Measurements from ENCODE around the gene TEX19.

Gene TEX19

DNA sequence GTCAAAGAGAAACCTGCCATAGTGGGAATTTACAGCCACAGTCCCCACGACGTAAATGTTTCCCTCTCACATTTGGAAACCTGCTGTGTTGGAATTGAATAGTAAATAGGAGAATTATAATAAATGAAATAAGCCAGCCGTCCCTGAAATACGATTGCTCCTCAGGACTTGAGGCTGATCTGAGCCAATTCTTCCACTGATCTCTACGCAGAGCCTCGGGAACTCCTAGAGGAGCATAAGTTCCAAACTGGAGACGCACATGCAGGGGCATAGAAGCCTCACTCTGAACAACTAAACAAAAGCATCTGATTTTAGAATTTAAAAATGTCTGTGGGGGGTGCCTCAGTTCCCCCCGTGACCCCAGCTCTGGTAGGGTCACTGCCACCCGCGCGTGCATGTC lies 10.2 kb upstream of the TEX19 start:
- no peaks in the 10 kb centered on the region for H3K9me3 ChIP-seq (ENCODE audit: control insufficient read depth in 5 of 5, low read length in 5 of 5)
- no peak overlapping the region for H3K4me3 ChIP-seq (ENCODE audit: low read depth in 1 of 5, low read length in 5 of 5)
- peaks cover 0 to 12% (median 5%) of the 10 kb centered on the region in 5 donors for H3K4me1 ChIP-seq (ENCODE audit: control insufficient read depth in 5 of 5, insufficient read depth in 5 of 5, low read length in 5 of 5)
- H3K27me3 ChIP-seq (ENCODE audit: control insufficient read depth in 5 of 5, insufficient read depth in 4 of 5, low read length in 5 of 5), result peaks cover 12 to 28% (median 19%) of the 10 kb centered on the region in 5 donors
- no peak overlapping the region for H3K9ac ChIP-seq (ENCODE audit: low read length in 5 of 5)
- no peaks in the 10 kb centered on the region for H3K36me3 ChIP-seq (ENCODE audit: control insufficient read depth in 5 of 5, insufficient read depth in 5 of 5, low read length in 5 of 5)
- no peak overlapping the region for H3K27ac ChIP-seq (ENCODE audit: low read depth, low read length)

DNA sequence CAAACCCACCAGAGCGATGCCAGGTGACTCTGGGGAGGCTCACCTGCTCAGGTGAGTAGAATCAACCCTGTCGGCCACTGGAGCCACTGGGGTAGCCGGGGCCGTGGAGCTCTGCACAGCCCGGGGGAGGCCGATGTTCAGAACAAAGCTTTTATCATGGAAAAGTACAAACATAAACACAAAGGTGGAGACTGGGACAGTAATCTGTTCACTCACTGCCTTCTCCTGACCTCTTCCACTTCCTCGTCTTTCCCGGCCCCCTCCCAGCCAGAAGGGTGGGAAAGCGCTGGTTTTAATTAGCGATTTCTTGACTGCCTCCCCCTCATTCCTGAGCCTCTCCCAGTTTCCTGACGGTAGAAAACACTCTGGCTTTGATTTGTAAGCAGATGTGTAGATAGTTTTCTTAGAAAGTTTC lies 9.8 kb upstream of the TEX19 start:
- Histone ChIP-seq H3K4me3 (ENCODE audit: low read depth in 1 of 5, low read length in 5 of 5) (no peak overlapping the region), H3K36me3 (ENCODE audit: control insufficient read depth in 5 of 5, insufficient read depth in 5 of 5, low read length in 5 of 5) (no peaks in the 10 kb centered on the region), H3K9ac (ENCODE audit: low read length in 5 of 5) (no peak overlapping the region), H3K27ac (ENCODE audit: low read depth, low read length) (no peak overlapping the region), H3K4me1 (ENCODE audit: control insufficient read depth in 5 of 5, insufficient read depth in 5 of 5, low read length in 5 of 5) (peaks cover 0 to 12% (median 5%) of the 10 kb centered on the region in 5 donors), H3K27me3 (ENCODE audit: control insufficient read depth in 5 of 5, insufficient read depth in 4 of 5, low read length in 5 of 5) (peaks cover 11 to 28% (median 19%) of the 10 kb centered on the region in 5 donors), H3K9me3 (ENCODE audit: control insufficient read depth in 5 of 5, low read length in 5 of 5) (no peaks in the 10 kb centered on the region)

DNA sequence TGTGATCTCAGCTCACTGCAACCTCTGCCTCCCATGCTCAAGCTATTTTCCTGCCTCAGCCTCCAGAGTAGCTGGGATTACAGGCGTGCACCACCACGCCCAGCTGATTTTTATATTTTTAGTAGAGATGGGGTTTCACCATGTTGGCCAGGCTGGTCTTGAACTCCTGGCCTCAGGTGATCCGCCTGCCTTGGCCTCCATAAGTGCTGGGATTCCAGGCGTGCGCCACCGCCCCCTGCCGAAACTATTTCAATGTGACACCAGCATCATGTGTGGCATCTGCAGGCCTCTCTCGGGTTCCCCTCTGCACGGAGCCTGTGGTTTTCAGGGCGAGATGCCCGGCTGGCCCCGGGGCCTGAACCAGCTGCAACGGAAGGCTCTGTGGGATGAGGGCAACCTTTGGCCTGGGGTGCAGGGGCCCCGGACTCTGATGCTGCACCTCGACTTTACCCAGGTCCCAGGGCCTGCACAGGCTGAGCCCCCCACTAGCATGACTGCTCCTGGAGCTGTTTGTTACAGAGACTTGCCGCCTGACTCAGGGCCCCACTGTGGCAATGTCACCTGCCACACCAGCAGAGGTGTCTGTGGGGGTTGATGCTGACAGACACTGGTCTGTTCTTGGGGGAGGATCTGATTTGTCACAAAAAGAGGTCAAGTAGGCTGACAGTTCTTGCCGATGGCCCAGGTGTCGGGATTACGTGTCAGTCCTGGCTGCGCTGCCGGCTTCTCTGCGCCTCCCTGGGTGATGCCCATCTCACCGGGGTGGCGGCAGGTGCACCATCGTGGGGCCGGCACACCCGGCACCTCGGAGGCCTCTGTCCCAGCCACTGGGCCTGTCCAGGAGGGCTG lies 8.6 kb upstream of the TEX19 start:
- no peak overlapping the region for H3K4me3 ChIP-seq (ENCODE audit: low read depth in 1 of 5, low read length in 5 of 5)
- H3K9ac ChIP-seq (ENCODE audit: low read length in 5 of 5), result no peak overlapping the region
- no peaks in the 10 kb centered on the region for H3K9me3 ChIP-seq (ENCODE audit: control insufficient read depth in 5 of 5, low read length in 5 of 5)
- H3K27ac ChIP-seq (ENCODE audit: low read depth, low read length), result no peak overlapping the region
- no peaks in the 10 kb centered on the region for H3K36me3 ChIP-seq (ENCODE audit: control insufficient read depth in 5 of 5, insufficient read depth in 5 of 5, low read length in 5 of 5)
- H3K27me3 ChIP-seq (ENCODE audit: control insufficient read depth in 5 of 5, insufficient read depth in 4 of 5, low read length in 5 of 5), result peaks cover 8 to 34% (median 19%) of the 10 kb centered on the region in 5 donors
- H3K4me1 ChIP-seq (ENCODE audit: control insufficient read depth in 5 of 5, insufficient read depth in 5 of 5, low read length in 5 of 5), result peaks cover 0 to 12% (median 5%) of the 10 kb centered on the region in 5 donors

DNA sequence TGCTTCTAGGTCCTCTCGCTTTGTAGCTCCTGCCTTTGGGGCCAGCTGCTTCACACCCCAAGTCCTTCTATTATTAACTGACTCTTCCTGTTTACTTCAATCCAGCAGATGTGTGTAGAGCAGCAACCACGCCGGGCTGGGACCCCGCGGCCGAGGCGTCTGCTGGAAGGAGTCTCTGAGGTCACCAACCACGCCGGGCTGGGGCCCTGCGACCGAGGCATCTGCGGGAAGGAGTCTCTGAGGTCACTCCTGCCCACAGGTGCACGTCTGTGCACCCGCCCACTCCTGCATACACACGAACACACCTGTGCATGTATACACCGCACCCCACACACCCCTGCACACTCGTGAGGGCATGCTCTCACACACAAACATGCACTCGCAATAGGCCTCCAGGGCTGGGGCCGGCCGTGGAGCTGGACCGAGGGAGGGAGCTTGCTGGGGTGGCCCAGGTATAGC lies 7.8 kb upstream of the TEX19 start:
- no peaks in the 10 kb centered on the region for H3K9me3 ChIP-seq (ENCODE audit: control insufficient read depth in 5 of 5, low read length in 5 of 5)
- no peak overlapping the region for H3K9ac ChIP-seq (ENCODE audit: low read length in 5 of 5)
- H3K4me3 ChIP-seq (ENCODE audit: low read depth in 1 of 5, low read length in 5 of 5), result no peak overlapping the region
- H3K4me1 ChIP-seq (ENCODE audit: control insufficient read depth in 5 of 5, insufficient read depth in 5 of 5, low read length in 5 of 5), result peaks cover 0 to 12% (median 5%) of the 10 kb centered on the region in 5 donors
- peaks cover 12 to 43% (median 26%) of the 10 kb centered on the region in 5 donors for H3K27me3 ChIP-seq (ENCODE audit: control insufficient read depth in 5 of 5, insufficient read depth in 4 of 5, low read length in 5 of 5)
- H3K36me3 ChIP-seq (ENCODE audit: control insufficient read depth in 5 of 5, insufficient read depth in 5 of 5, low read length in 5 of 5), result no peaks in the 10 kb centered on the region
- no peak overlapping the region for H3K27ac ChIP-seq (ENCODE audit: low read depth, low read length)

DNA sequence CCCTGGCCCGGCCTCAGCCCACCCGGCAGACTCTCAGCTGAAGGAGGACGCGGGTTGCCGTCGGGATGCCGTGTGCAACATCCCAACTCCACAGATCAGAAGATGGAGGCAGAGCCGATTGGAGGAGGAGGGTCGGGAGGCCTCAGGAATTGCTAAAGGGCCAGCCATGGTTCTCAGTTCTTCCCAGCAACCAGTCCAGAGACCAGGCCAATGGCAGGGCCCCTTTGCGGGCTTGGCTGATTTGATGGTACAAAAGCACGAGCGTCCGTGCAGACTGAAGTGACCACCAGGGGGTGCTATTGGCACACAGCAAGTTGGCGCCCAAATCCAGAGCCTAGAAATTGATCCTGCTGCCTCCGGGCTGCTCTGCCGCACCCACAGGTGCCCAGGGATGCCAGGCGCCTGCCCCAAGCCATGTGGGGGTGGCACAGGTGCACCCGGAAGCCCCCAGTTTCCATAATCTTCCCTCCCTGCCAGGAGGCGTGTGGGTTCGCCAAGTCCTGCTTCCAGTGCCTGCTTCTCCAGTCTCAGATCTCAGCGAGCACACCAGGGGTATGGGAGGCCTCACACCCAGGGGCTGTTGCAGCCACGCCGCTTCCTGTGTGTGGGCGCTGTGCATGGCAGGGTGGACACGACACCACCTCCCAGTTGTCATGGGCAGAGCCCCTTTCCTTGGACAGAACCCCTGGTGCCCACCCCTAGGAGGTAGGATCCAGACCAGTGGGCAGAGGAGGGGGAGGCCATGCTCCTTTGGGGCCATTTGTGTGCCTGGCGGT lies 7.1 kb upstream of the TEX19 start:
- Histone ChIP-seq H3K4me3 (ENCODE audit: low read depth in 1 of 5, low read length in 5 of 5) (no peak overlapping the region), H3K4me1 (ENCODE audit: control insufficient read depth in 5 of 5, insufficient read depth in 5 of 5, low read length in 5 of 5) (peaks cover 0 to 12% (median 5%) of the 10 kb centered on the region in 5 donors), H3K27ac (ENCODE audit: low read depth, low read length) (no peak overlapping the region), H3K9ac (ENCODE audit: low read length in 5 of 5) (no peak overlapping the region), H3K9me3 (ENCODE audit: control insufficient read depth in 5 of 5, low read length in 5 of 5) (no peaks in the 10 kb centered on the region), H3K36me3 (ENCODE audit: control insufficient read depth in 5 of 5, insufficient read depth in 5 of 5, low read length in 5 of 5) (no peaks in the 10 kb centered on the region), H3K27me3 (ENCODE audit: control insufficient read depth in 5 of 5, insufficient read depth in 4 of 5, low read length in 5 of 5) (peaks cover 15 to 46% (median 32%) of the 10 kb centered on the region in 5 donors)

DNA sequence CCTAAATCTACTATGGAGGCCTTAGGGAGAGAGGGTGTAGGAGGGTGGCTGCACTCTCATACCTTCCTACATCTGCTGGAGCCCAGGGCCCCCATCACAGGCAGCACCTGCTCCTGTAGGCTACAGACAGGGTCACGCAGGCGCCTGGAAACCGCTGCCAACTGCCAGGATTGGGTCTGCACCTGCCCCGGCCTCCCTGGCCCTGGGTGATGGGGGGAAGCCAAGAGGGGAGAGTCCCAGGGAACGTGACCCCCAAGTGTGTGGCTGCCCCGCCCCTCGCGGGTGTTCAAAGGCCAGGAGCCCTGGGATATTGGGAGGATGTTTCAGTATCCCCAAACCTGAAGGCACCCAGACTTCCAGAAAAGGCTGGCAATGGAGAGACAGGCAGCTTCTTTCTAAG lies 5.6 kb upstream of the TEX19 start:
- no peak overlapping the region for H3K4me3 ChIP-seq (ENCODE audit: low read depth in 1 of 5, low read length in 5 of 5)
- no peaks in the 10 kb centered on the region for H3K36me3 ChIP-seq (ENCODE audit: control insufficient read depth in 5 of 5, insufficient read depth in 5 of 5, low read length in 5 of 5)
- H3K27ac ChIP-seq (ENCODE audit: low read depth, low read length), result no peak overlapping the region
- peaks cover 16 to 51% (median 31%) of the 10 kb centered on the region in 5 donors for H3K27me3 ChIP-seq (ENCODE audit: control insufficient read depth in 5 of 5, insufficient read depth in 4 of 5, low read length in 5 of 5)
- no peaks in the 10 kb centered on the region for H3K9me3 ChIP-seq (ENCODE audit: control insufficient read depth in 5 of 5, low read length in 5 of 5)
- H3K4me1 ChIP-seq (ENCODE audit: control insufficient read depth in 5 of 5, insufficient read depth in 5 of 5, low read length in 5 of 5), result peaks cover 0 to 12% (median 5%) of the 10 kb centered on the region in 5 donors
- H3K9ac ChIP-seq (ENCODE audit: low read length in 5 of 5), result no peak overlapping the region

DNA sequence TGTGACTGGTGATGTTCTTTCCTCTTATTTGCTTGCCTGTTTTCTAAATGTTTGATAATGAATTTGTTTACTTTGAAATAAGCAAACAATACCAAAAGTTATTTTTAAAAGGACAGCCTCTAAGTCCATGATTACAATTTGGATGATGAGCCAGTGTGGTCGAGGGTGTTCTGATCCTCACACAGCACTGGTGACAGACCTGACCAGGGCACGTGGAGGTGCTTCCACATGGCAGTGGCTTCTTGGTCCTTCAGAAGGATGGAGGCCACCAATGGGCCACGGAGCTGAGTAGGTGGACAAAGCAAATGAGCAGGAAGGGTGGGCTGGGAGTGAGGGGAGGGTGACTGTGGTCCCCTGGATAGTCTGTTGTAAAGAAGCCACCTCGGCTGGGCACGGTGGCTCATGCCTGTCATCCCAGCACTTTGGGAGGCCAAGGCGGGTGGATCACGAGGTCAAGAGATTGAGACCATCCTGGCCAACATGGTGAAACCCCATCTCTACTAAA lies 4.2 kb upstream of the TEX19 start:
- no peak overlapping the region for H3K27ac ChIP-seq (ENCODE audit: low read depth, low read length)
- H3K36me3 ChIP-seq (ENCODE audit: control insufficient read depth in 5 of 5, insufficient read depth in 5 of 5, low read length in 5 of 5), result no peaks in the 10 kb centered on the region
- H3K4me1 ChIP-seq (ENCODE audit: control insufficient read depth in 5 of 5, insufficient read depth in 5 of 5, low read length in 5 of 5), result peaks cover 0 to 7% (median 3%) of the 10 kb centered on the region in 5 donors
- no peak overlapping the region for H3K9ac ChIP-seq (ENCODE audit: low read length in 5 of 5)
- H3K27me3 ChIP-seq (ENCODE audit: control insufficient read depth in 5 of 5, insufficient read depth in 4 of 5, low read length in 5 of 5), result peaks cover 18 to 46% (median 38%) of the 10 kb centered on the region in 5 donors
- H3K4me3 ChIP-seq (ENCODE audit: low read depth in 1 of 5, low read length in 5 of 5), result no peak overlapping the region
- no peaks in the 10 kb centered on the region for H3K9me3 ChIP-seq (ENCODE audit: control insufficient read depth in 5 of 5, low read length in 5 of 5)

DNA sequence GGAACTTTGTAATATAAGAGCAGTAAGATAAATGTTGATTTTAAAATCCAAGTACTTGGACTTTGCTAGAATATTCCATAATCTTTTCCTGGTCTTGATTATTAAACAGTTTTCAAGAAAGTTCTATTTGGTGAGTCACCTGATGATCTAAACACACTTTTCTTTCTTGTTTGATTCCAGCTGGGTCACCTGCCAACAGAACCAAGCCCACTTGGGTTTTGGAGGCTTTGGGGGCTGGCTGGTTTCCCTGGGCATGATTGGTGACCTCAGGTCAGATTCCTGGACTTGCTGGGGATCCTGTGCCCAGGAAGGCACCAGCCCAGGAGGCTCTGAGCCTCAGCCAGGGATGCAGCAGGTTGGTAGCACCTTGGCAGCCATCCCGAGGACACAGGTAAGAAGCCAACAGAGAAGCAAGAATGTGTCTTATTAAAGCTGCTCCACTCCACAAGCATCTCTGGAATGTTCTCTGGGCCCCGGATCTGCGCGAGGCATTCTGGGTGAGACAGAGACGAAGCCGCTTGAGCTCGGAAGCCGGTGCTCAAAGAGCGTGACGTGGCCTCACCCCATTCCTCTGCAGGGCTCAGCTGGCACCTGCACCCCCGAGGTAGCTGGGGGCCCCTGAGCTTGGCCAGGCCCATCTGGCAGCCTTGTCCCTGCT lies 3.1 kb upstream of the TEX19 start:
- Histone ChIP-seq H3K9me3 (ENCODE audit: control insufficient read depth in 5 of 5, low read length in 5 of 5) (no peaks in the 10 kb centered on the region), H3K36me3 (ENCODE audit: control insufficient read depth in 5 of 5, insufficient read depth in 5 of 5, low read length in 5 of 5) (no peaks in the 10 kb centered on the region), H3K9ac (ENCODE audit: low read length in 5 of 5) (no peak overlapping the region), H3K4me3 (ENCODE audit: low read depth in 1 of 5, low read length in 5 of 5) (no peak overlapping the region), H3K4me1 (ENCODE audit: control insufficient read depth in 5 of 5, insufficient read depth in 5 of 5, low read length in 5 of 5) (peaks cover 0 to 7% (median 3%) of the 10 kb centered on the region in 5 donors), H3K27ac (ENCODE audit: low read depth, low read length) (no peak overlapping the region), H3K27me3 (ENCODE audit: control insufficient read depth in 5 of 5, insufficient read depth in 4 of 5, low read length in 5 of 5) (peaks cover 16 to 47% (median 32%) of the 10 kb centered on the region in 5 donors)

DNA sequence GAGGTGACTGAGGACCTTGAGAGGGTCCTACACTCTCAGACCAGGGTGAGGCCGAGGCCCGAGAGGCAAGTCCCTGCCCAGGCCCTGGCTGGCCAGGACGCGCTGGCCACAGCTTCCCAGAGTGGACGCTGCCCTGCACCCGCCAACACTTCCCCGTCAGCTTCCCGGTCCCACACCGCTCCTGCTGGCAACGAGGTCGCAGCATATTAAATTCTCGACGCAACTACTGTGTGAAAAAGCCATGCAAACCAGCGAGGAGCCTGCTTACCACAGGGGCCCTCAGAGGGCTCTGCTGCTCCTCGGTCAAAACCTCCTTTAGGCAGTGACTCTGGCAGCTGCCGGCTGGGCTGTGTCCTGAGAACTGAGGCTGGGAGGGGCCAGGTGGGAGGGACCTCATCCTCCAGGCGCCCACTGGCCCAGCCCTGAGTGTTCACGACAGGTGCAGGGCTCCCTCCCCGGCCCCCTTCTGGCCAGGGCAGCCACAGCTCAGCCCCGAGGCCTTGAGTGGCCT lies 2.1 kb upstream of the TEX19 start:
- Histone ChIP-seq H3K9me3 (ENCODE audit: control insufficient read depth in 5 of 5, low read length in 5 of 5) (no peaks in the 10 kb centered on the region), H3K36me3 (ENCODE audit: control insufficient read depth in 5 of 5, insufficient read depth in 5 of 5, low read length in 5 of 5) (no peaks in the 10 kb centered on the region), H3K4me3 (ENCODE audit: low read depth in 1 of 5, low read length in 5 of 5) (no peak overlapping the region), H3K4me1 (ENCODE audit: control insufficient read depth in 5 of 5, insufficient read depth in 5 of 5, low read length in 5 of 5) (peaks cover 0 to 6% (median 2%) of the 10 kb centered on the region in 5 donors), H3K27me3 (ENCODE audit: control insufficient read depth in 5 of 5, insufficient read depth in 4 of 5, low read length in 5 of 5) (peaks cover 10 to 42% (median 27%) of the 10 kb centered on the region in 5 donors), H3K9ac (ENCODE audit: low read length in 5 of 5) (no peak overlapping the region), H3K27ac (ENCODE audit: low read depth, low read length) (no peak overlapping the region)

All from subcutaneous abdominal adipose tissue (tissue), 5 donors.